CD14-positive monocyte (primary cell): ENCODE measurements around the gene SHB. TPM values are rescaled to one million over a fixed set of nuclear protein-coding genes. Genes with fewer than 3 reads are reported as not detected.

Source experiments
- DNase-seq, 3 donors: peaks; one replicate each; pipeline ENCODE4 v3.0.0-alpha.2; 2011 to 2022
- H2AFZ ChIP-seq: 2 replicates; pipeline ENCODE4 v1.6.0; 2012; ENCODE audit warnings: mild to moderate bottlenecking, low read depth, low read length, inconsistent platforms; ENCODE audit not compliant: insufficient read depth, poor library complexity, severe bottlenecking
- H3K27ac ChIP-seq, 2 donors: 1 replicate in 1 of 2; 2 replicates in 1 of 2; pipeline ENCODE4 v1.5.1; 2012 to 2013; ENCODE audit warnings: low read length in 2 of 2, control low read depth in 1 of 2, inconsistent platforms in 1 of 2, low read depth in 1 of 2, mild to moderate bottlenecking in 1 of 2
- H3K27me3 ChIP-seq, 2 donors: one replicate each; pipeline versions ENCODE4 v1.6.0 to v1.6.1; 2011 to 2013; ENCODE audit warnings: low read length in 2 of 2; ENCODE audit not compliant: control insufficient read depth in 2 of 2, insufficient read depth in 2 of 2
- H3K36me3 ChIP-seq, 2 donors: replicated peaks in 1 of 2; 1 replicate in 1 of 2; 2 replicates in 1 of 2; pipeline versions ENCODE4 v1.5.1 to v1.6.1; 2012 to 2013; ENCODE audit warnings: low read length in 2 of 2, control low read depth in 1 of 2, inconsistent platforms in 1 of 2, mild to moderate bottlenecking in 1 of 2; ENCODE audit not compliant: insufficient read depth in 2 of 2, control insufficient read depth in 1 of 2
- H3K4me1 ChIP-seq, 2 donors: 1 replicate in 1 of 2; 2 replicates in 1 of 2; pipeline versions ENCODE4 v1.5.1 to v1.6.1; 2012 to 2013; ENCODE audit warnings: low read length in 2 of 2, control low read depth in 1 of 2, inconsistent platforms in 1 of 2, mild to moderate bottlenecking in 1 of 2, moderate library complexity in 1 of 2; ENCODE audit not compliant: insufficient read depth in 2 of 2, control insufficient read depth in 1 of 2
- H3K4me2 ChIP-seq: replicated peaks from 2 replicates; pipeline ENCODE3; 2012; ENCODE audit warnings: low read length, moderate library complexity, mild to moderate bottlenecking; ENCODE audit not compliant: poor library complexity, severe bottlenecking; ENCODE audit errors: extremely low read depth
- H3K4me3 ChIP-seq, 3 experiments: fragments of 200-600 bp in 1 of 3; sonication (generic) in 1 of 3; replicated peaks in 1 of 3; 1 replicate in 2 of 3; 2 replicates in 1 of 3; pipeline ENCODE4 v1.5.1; 2011 to 2013; ENCODE audit warnings: low read length in 3 of 3, mild to moderate bottlenecking in 3 of 3, control low read depth in 2 of 3, low read depth in 2 of 3, inconsistent platforms in 1 of 3, moderate library complexity in 1 of 3
- H3K79me2 ChIP-seq: 2 replicates; pipeline ENCODE4 v1.6.0; 2012; ENCODE audit warnings: mild to moderate bottlenecking, control low read depth, inconsistent platforms, low read length, moderate library complexity; ENCODE audit not compliant: insufficient read depth
- H3K9ac ChIP-seq: 2 replicates; pipeline ENCODE4 v1.6.0; 2017; ENCODE audit warnings: low read length, mild to moderate bottlenecking; ENCODE audit not compliant: insufficient read depth, poor library complexity, severe bottlenecking
- H3K9me3 ChIP-seq, 2 donors: replicated peaks in 1 of 2; 1 replicate in 1 of 2; 2 replicates in 1 of 2; pipeline versions ENCODE4 v1.5.1 to v1.6.1; 2012 to 2013; ENCODE audit warnings: low read length in 2 of 2, control low read depth in 1 of 2; ENCODE audit not compliant: control insufficient read depth in 1 of 2, insufficient read depth in 1 of 2
- H4K20me1 ChIP-seq: 2 replicates; pipeline ENCODE4 v1.6.0; 2012; ENCODE audit warnings: mild to moderate bottlenecking, low read length, control low read depth, moderate library complexity; ENCODE audit not compliant: insufficient read depth
- H3K27ac Mint-ChIP-seq, 7 donors: one replicate each; pipeline ENCODE4 v1.8.0; 2020; ENCODE audit warnings: mild to moderate bottlenecking in 7 of 7, mixed read lengths in 7 of 7, moderate library complexity in 6 of 7, inconsistent platforms in 2 of 7
- H3K27me3 Mint-ChIP-seq, 3 donors: one replicate each; pipeline ENCODE4 v1.8.0; 2021 to 2022; ENCODE audit warnings: low read depth in 3 of 3, mild to moderate bottlenecking in 3 of 3, mixed read lengths in 3 of 3, moderate library complexity in 3 of 3, inconsistent platforms in 1 of 3
- H3K36me3 Mint-ChIP-seq, 2 donors: one replicate each; pipeline ENCODE4 v1.8.0; 2020; ENCODE audit warnings: mixed read lengths in 2 of 2, inconsistent platforms in 1 of 2, mild to moderate bottlenecking in 1 of 2
- H3K4me1 Mint-ChIP-seq: one replicate; pipeline ENCODE4 v1.8.0; 2020; ENCODE audit warnings: mild to moderate bottlenecking, mixed read lengths
- H3K4me3 Mint-ChIP-seq, 2 donors: one replicate each; pipeline ENCODE4 v1.8.0; 2020; ENCODE audit warnings: mild to moderate bottlenecking in 2 of 2, mixed read lengths in 2 of 2, moderate library complexity in 1 of 2
- H3K9me3 Mint-ChIP-seq, 7 donors: one replicate each; pipeline ENCODE4 v1.8.0; 2020 to 2022; ENCODE audit warnings: mixed read lengths in 7 of 7, mild to moderate bottlenecking in 6 of 7, moderate library complexity in 6 of 7, inconsistent platforms in 2 of 7
- CTCF ChIP-seq: fragments of 200-600 bp; IDR thresholded peaks from one replicate; pipeline ENCODE4 v1.8.0; 2022; ENCODE audit warnings: antibody characterized with exemption, mild to moderate bottlenecking
- WGBS: methylation state at CpG from one replicate; pipeline ENCODE4 v1.1.5; 2013; ENCODE audit warnings: missing lambda C conversion rate; ENCODE audit not compliant: insufficient coverage; 5-methylcytosine and 5-hydroxymethylcytosine counted together
- intact Hi-C, 2 donors: fragments of 100-400 bp; cut with micrococcal nuclease; formaldehyde crosslinking; loops; one replicate each; pipeline versions ENCODE4 v1.15.0 to v1.15.1; 2023
- polyA plus RNA-seq, 3 donors: library from polyadenylated mRNA; depleted of rRNA in 1 of 3; unstranded in 2 of 3; stranded (reverse) in 1 of 3; fragments of 300-500 nt in 2 of 3; fragments of >200 nt in 1 of 3; fragmentation: Illumina TruSeq in 2 of 3; gene quantifications; 1 replicate in 2 of 3; 2 replicates in 1 of 3; pipeline ENCODE4 v1.2.3, GENCODE V29; 2012 to 2021

The SHB gene
- polyA plus RNA-seq, 3 donors, result 0.27 to 1.3 (median 0.31) TPM

- H3K9ac ChIP-seq, result no peak overlapping the region
- no peaks in the 10 kb centered on the region for H3K36me3 ChIP-seq
- Mint-ChIP-seq H3K27ac (peak overlapping the region in 1 of 7 donors; percentile 32), H3K4me3 (no peak overlapping the region), H3K9me3 (peaks cover 0 to 4% (median 2%) of the 10 kb centered on the region in 7 donors), H3K27me3 (peaks cover 15 to 29% (median 25%) of the 10 kb centered on the region in 3 donors), H3K36me3 (peaks cover 6 to 13% of the 10 kb centered on the region in 2 donors), H3K4me1 (peaks cover 31% of the 10 kb centered on the region)
- intact Hi-C loops, result loop anchor here in 1 of 2 donors (10.0 kb wide), 2 partner anchors 49 to 99 kb away; no protein-coding TSS in a partner anchor
- no peak overlapping the region for H3K27ac ChIP-seq
- no peak overlapping the region for H2AFZ ChIP-seq
- H3K27me3 ChIP-seq, result peaks cover 2 to 9% of the 10 kb centered on the region in 2 donors
- H3K4me1 ChIP-seq, result peaks cover 12 to 16% of the 10 kb centered on the region in 2 donors
- no peak for TF ChIP-seq CTCF
- H3K79me2 ChIP-seq, result no peaks in the 10 kb centered on the region
- WGBS, result 90% methylated on average over 2 of the region's 2 CpGs
- DNase-seq, result no peak
- peaks cover 17% of the 10 kb centered on the region for H4K20me1 ChIP-seq
- H3K4me3 ChIP-seq, result no peak overlapping the region
- H3K9me3 ChIP-seq, result no peaks in the 10 kb centered on the region
- H3K4me2 ChIP-seq, result no peak overlapping the region
Measured at GRCh38 chr9:38063363-38063707, 5.7 kb downstream of the SHB start.

GRCh38 chr9:38062498-38063362 lies 6.3 kb downstream of the SHB start:
- peaks cover 31% of the 10 kb centered on the region for H3K4me1 Mint-ChIP-seq
- no peaks in the 10 kb centered on the region for H3K79me2 ChIP-seq
- no peak overlapping the region for H3K9ac ChIP-seq
- H3K36me3 Mint-ChIP-seq, result peaks cover 6 to 13% of the 10 kb centered on the region in 2 donors
- H3K9me3 ChIP-seq, result no peaks in the 10 kb centered on the region
- no peak for DNase-seq
- no peaks in the 10 kb centered on the region for H3K36me3 ChIP-seq
- intact Hi-C loops, result loop anchor here in 1 of 2 donors (10.0 kb wide), 2 partner anchors 48 to 98 kb away; no protein-coding TSS in a partner anchor
- H2AFZ ChIP-seq, result no peak overlapping the region
- 88% methylated on average over 4 of the region's 12 CpGs for whole genome bisulfite sequencing
- H3K4me2 ChIP-seq, result no peak overlapping the region
- H3K9me3 Mint-ChIP-seq, result peaks cover 0 to 4% (median 2%) of the 10 kb centered on the region in 7 donors
- H3K4me3 ChIP-seq, result no peak overlapping the region
- peaks cover 13 to 23% (median 20%) of the 10 kb centered on the region in 3 donors for H3K27me3 Mint-ChIP-seq
- H3K4me1 ChIP-seq, result peaks cover 10 to 11% of the 10 kb centered on the region in 2 donors
- H3K27ac Mint-ChIP-seq, result no peak overlapping the region
- no peak overlapping the region for H3K4me3 Mint-ChIP-seq
- peaks cover 2 to 9% of the 10 kb centered on the region in 2 donors for H3K27me3 ChIP-seq
- no peak overlapping the region for H3K27ac ChIP-seq
- no peak for TF ChIP-seq CTCF
- H4K20me1 ChIP-seq, result peaks cover 17% of the 10 kb centered on the region
